Glomerular visceral epithelial cell (primary cell): Measurements from ENCODE around the gene SELP.

ENCODE experiments used
- DNase-seq: peaks from one replicate; pipeline ENCODE4 v3.0.0-alpha.2; 2016; ENCODE audit errors: extremely low spot score

The SELP gene

GRCh38 chr1:169576241-169576934 lies 53.5 kb downstream of the SELP start:
- DNase-seq = no peak

GRCh38 chr1:169574336-169574735 lies 55.6 kb downstream of the SELP start:
- no peak for DNase-seq

GRCh38 chr1:169572187-169572586 lies 57.7 kb downstream of the SELP start:
- no peak for DNase-seq

GRCh38 chr1:169571450-169571849 lies 58.5 kb downstream of the SELP start:
- no peak for DNase-seq

- no peak for DNase-seq
Observed at GRCh38 chr1:169570172-169570574, 59.8 kb downstream of the SELP start.

- no peak for DNase-seq
Observed at GRCh38 chr1:169568497-169568896, 61.4 kb downstream of the SELP start.

GRCh38 chr1:169565335-169566271 lies 64.3 kb downstream of the SELP start:
- DNase-seq = no peak

- DNase-seq = no peak
Observed at GRCh38 chr1:169563650-169564049, 66.3 kb downstream of the SELP start.

- no peak for DNase-seq
Observed at GRCh38 chr1:169563019-169563615, 66.8 kb downstream of the SELP start.

GRCh38 chr1:169561692-169562091 lies 68.2 kb downstream of the SELP start:
- no peak for DNase-seq

- DNase-seq = no peak
Observed at GRCh38 chr1:169557131-169557530, 72.8 kb downstream of the SELP start.

GRCh38 chr1:169550294-169550693 lies 79.6 kb downstream of the SELP start:
- DNase-seq = peak; percentile 32

GRCh38 chr1:169548282-169548681 lies 81.6 kb downstream of the SELP start:
- DNase-seq = no peak

GRCh38 chr1:169546087-169546995 lies 83.6 kb downstream of the SELP start:
- DNase-seq = peak; percentile 75

- DNase-seq = no peak
Observed at GRCh38 chr1:169545472-169545871, 84.5 kb downstream of the SELP start.

- DNase-seq = peak; percentile 88
Observed at GRCh38 chr1:169538998-169539871, 90.7 kb downstream of the SELP start.
